Mesenchymal stem cell (in vitro differentiated cells and primary cell): Measurements from ENCODE around the gene PHACTR2.

Source experiments
- DNase-seq: peaks from one replicate; pipeline ENCODE4 v3.0.0-alpha.2; 2013
- H2AFZ ChIP-seq: one replicate; pipeline ENCODE4 v1.6.1; 2013; ENCODE audit warnings: low read depth, mild to moderate bottlenecking, control low read depth, inconsistent platforms, low read length, moderate library complexity
- H2AK5ac ChIP-seq: 2 replicates; pipeline ENCODE4 v1.6.1; 2013; ENCODE audit warnings: low read length, moderate library complexity, mild to moderate bottlenecking, inconsistent platforms; ENCODE audit not compliant: severe bottlenecking
- H2BK120ac ChIP-seq: one replicate; pipeline ENCODE4 v1.6.1; 2013; ENCODE audit warnings: low read depth, mild to moderate bottlenecking, inconsistent platforms, low read length, moderate library complexity
- H2BK12ac ChIP-seq, 2 experiments: one replicate each; pipeline ENCODE4 v1.6.1; 2013; ENCODE audit warnings: inconsistent platforms in 2 of 2, low read length in 2 of 2, mild to moderate bottlenecking in 2 of 2, moderate library complexity in 2 of 2, control low read depth in 1 of 2
- H2BK15ac ChIP-seq: one replicate; pipeline ENCODE4 v1.6.1; 2013; ENCODE audit warnings: mild to moderate bottlenecking, low read depth, inconsistent platforms; ENCODE audit not compliant: poor library complexity, severe bottlenecking
- H2BK5ac ChIP-seq: 2 replicates; pipeline ENCODE4 v1.6.1; 2013; ENCODE audit warnings: low read depth, mild to moderate bottlenecking, low read length, control low read depth, inconsistent platforms; ENCODE audit not compliant: poor library complexity, severe bottlenecking
- H3K14ac ChIP-seq, 2 experiments: one replicate each; pipeline ENCODE4 v1.6.1; 2013; ENCODE audit warnings: inconsistent platforms in 2 of 2, low read length in 2 of 2, control low read depth in 1 of 2, mild to moderate bottlenecking in 1 of 2, moderate library complexity in 1 of 2
- H3K18ac ChIP-seq, 2 experiments: one replicate each; pipeline ENCODE4 v1.6.1; 2013; ENCODE audit warnings: inconsistent platforms in 2 of 2, low read length in 2 of 2, control low read depth in 1 of 2, low read depth in 1 of 2, mild to moderate bottlenecking in 1 of 2
- H3K23ac ChIP-seq, 2 experiments: one replicate each; pipeline ENCODE4 v1.6.1; 2013; ENCODE audit warnings: inconsistent platforms in 2 of 2, low read length in 2 of 2, mild to moderate bottlenecking in 2 of 2, moderate library complexity in 2 of 2, control low read depth in 1 of 2
- H3K27ac ChIP-seq: 2 replicates; pipeline ENCODE4 v1.5.1; 2013; ENCODE audit warnings: mild to moderate bottlenecking, moderate library complexity, low read length, control low read depth, inconsistent platforms; ENCODE audit not compliant: poor library complexity, severe bottlenecking
- H3K27me3 ChIP-seq, 2 experiments: 2 replicates each; pipeline versions ENCODE4 v1.6.1 to v1.7.0; 2013; ENCODE audit warnings: low read length in 2 of 2, mild to moderate bottlenecking in 2 of 2, moderate library complexity in 2 of 2, control low read depth in 1 of 2, inconsistent platforms in 1 of 2; ENCODE audit not compliant: control insufficient read depth in 1 of 2, insufficient read depth in 1 of 2
- H3K36me3 ChIP-seq, 2 experiments: 2 replicates each; pipeline versions ENCODE4 v1.6.1 to v1.7.0; 2013; ENCODE audit warnings: low read length in 2 of 2, control low read depth in 1 of 2, inconsistent platforms in 1 of 2, low read depth in 1 of 2, mild to moderate bottlenecking in 1 of 2; ENCODE audit not compliant: insufficient read depth in 2 of 2, control insufficient read depth in 1 of 2
- H3K4ac ChIP-seq, 2 experiments: one replicate each; pipeline ENCODE4 v1.6.1; 2013; ENCODE audit warnings: inconsistent platforms in 2 of 2, low read length in 2 of 2, mild to moderate bottlenecking in 2 of 2, moderate library complexity in 2 of 2, control low read depth in 1 of 2, low read depth in 1 of 2
- H3K4me1 ChIP-seq: 2 replicates; pipeline ENCODE4 v1.6.1; 2013; ENCODE audit warnings: low read depth, low read length, control low read depth; ENCODE audit not compliant: control insufficient read depth, insufficient read depth
- H3K4me2 ChIP-seq: 2 replicates; pipeline ENCODE4 v1.6.1; 2013; ENCODE audit warnings: low read length, mild to moderate bottlenecking, inconsistent platforms; ENCODE audit not compliant: poor library complexity, severe bottlenecking
- H3K4me3 ChIP-seq, 2 experiments: 2 replicates each; pipeline versions ENCODE4 v1.5.1 to v1.7.0; 2013; ENCODE audit warnings: low read length in 2 of 2, mild to moderate bottlenecking in 2 of 2, control low read depth in 1 of 2, low read depth in 1 of 2; ENCODE audit not compliant: insufficient read depth in 1 of 2
- H3K79me1 ChIP-seq: replicated peaks from 2 replicates; pipeline ENCODE4 v1.6.1; 2013; ENCODE audit warnings: mild to moderate bottlenecking, control low read depth, low read length, inconsistent platforms; ENCODE audit not compliant: poor library complexity, severe bottlenecking
- H3K9ac ChIP-seq: 2 replicates; pipeline ENCODE4 v1.7.0; 2013; ENCODE audit warnings: mild to moderate bottlenecking, low read length, moderate library complexity
- H3K9me3 ChIP-seq: 2 replicates; pipeline ENCODE4 v1.7.0; 2013; ENCODE audit warnings: mild to moderate bottlenecking, low read length; ENCODE audit not compliant: control insufficient read depth
- H4K8ac ChIP-seq: one replicate; pipeline ENCODE4 v1.6.1; 2013; ENCODE audit warnings: inconsistent platforms, mild to moderate bottlenecking, low read length, moderate library complexity
- H4K91ac ChIP-seq: one replicate; pipeline ENCODE4 v1.6.1; 2013; ENCODE audit warnings: mild to moderate bottlenecking, low read length, inconsistent platforms
- WGBS: methylation state at CpG from one replicate; pipeline ENCODE4 v1.1.7; 2013; ENCODE audit warnings: mixed read lengths; 5-methylcytosine and 5-hydroxymethylcytosine counted together

Gene PHACTR2

GRCh38 chr6:143765422-143766184, 87.8 kb downstream of the PHACTR2 start:
- Histone ChIP-seq H4K91ac (no peak overlapping the region), H3K4me3 (no peak overlapping the region), H3K36me3 (peaks cover 6 to 62% of the 10 kb centered on the region in 2 experiments), H3K14ac (no peak overlapping the region), H2BK5ac (no peak overlapping the region), H3K9ac (no peak overlapping the region), H2BK120ac (no peak overlapping the region), H2BK12ac (peak overlapping the region in 1 of 2 experiments; percentile 31), H2AFZ (no peak overlapping the region), H3K18ac (no peak overlapping the region), H3K79me1 (peaks cover 2% of the 10 kb centered on the region), H3K27me3 (no peaks in the 10 kb centered on the region), H3K23ac (no peak overlapping the region), H2BK15ac (no peak overlapping the region), H2AK5ac (no peak overlapping the region), H3K4ac (no peak overlapping the region), H3K27ac (no peak overlapping the region), H4K8ac (no peak overlapping the region), H3K4me2 (no peak overlapping the region), H3K9me3 (no peaks in the 10 kb centered on the region), H3K4me1 (no peaks in the 10 kb centered on the region)
- WGBS: 95% methylated on average over 5 of the region's 8 CpGs
- no peak for DNase-seq

GRCh38 chr6:143766185-143766553, 88.4 kb downstream of the PHACTR2 start:
- no peak overlapping the region for H3K4me3 ChIP-seq
- no peak overlapping the region for H3K4me2 ChIP-seq
- DNase-seq: no peak
- WGBS: 100% methylated on average over 1 of the region's 1 CpG
- H3K9ac ChIP-seq: no peak overlapping the region
- no peak overlapping the region for H4K8ac ChIP-seq
- H3K4ac ChIP-seq: no peak overlapping the region
- no peak overlapping the region for H3K23ac ChIP-seq
- H3K4me1 ChIP-seq: no peaks in the 10 kb centered on the region
- H3K27ac ChIP-seq: no peak overlapping the region
- no peaks in the 10 kb centered on the region for H3K27me3 ChIP-seq
- no peaks in the 10 kb centered on the region for H3K9me3 ChIP-seq
- H2AFZ ChIP-seq: no peak overlapping the region
- H2BK12ac ChIP-seq: no peak overlapping the region
- no peak overlapping the region for H2AK5ac ChIP-seq
- H2BK120ac ChIP-seq: no peak overlapping the region
- no peak overlapping the region for H4K91ac ChIP-seq
- H2BK5ac ChIP-seq: no peak overlapping the region
- H3K14ac ChIP-seq: no peak overlapping the region
- peaks cover 2% of the 10 kb centered on the region for H3K79me1 ChIP-seq
- H3K36me3 ChIP-seq: peaks cover 6 to 56% of the 10 kb centered on the region in 2 experiments
- no peak overlapping the region for H2BK15ac ChIP-seq
- H3K18ac ChIP-seq: no peak overlapping the region

- Histone ChIP-seq H3K4ac (no peak overlapping the region), H2BK12ac (no peak overlapping the region), H3K14ac (no peak overlapping the region), H3K9me3 (no peaks in the 10 kb centered on the region), H2BK120ac (no peak overlapping the region), H2BK15ac (no peak overlapping the region), H3K27me3 (no peaks in the 10 kb centered on the region), H3K79me1 (no peaks in the 10 kb centered on the region), H4K8ac (no peak overlapping the region), H3K27ac (no peak overlapping the region), H4K91ac (no peak overlapping the region), H3K18ac (no peak overlapping the region), H3K36me3 (peaks cover 6 to 55% of the 10 kb centered on the region in 2 experiments), H2AFZ (no peak overlapping the region), H2AK5ac (no peak overlapping the region), H3K4me3 (no peak overlapping the region), H3K23ac (no peak overlapping the region), H3K4me2 (no peak overlapping the region), H3K9ac (no peak overlapping the region), H2BK5ac (no peak overlapping the region), H3K4me1 (no peaks in the 10 kb centered on the region)
- 98% methylated on average over 1 of the region's 2 CpGs for WGBS
- DNase-seq: no peak
These were observed 89.7 kb downstream of the PHACTR2 start for GRCh38 chr6:143767433-143767832.

GRCh38 chr6:143772116-143773086, 94.6 kb downstream of the PHACTR2 start:
- peaks cover 10 to 50% of the 10 kb centered on the region in 2 experiments for H3K36me3 ChIP-seq
- H4K8ac ChIP-seq: no peak overlapping the region
- no peaks in the 10 kb centered on the region for H3K27me3 ChIP-seq
- H3K4me1 ChIP-seq: no peaks in the 10 kb centered on the region
- no peak overlapping the region for H3K18ac ChIP-seq
- WGBS: 95% methylated on average over 15 of the region's 16 CpGs
- no peaks in the 10 kb centered on the region for H3K79me1 ChIP-seq
- H2AFZ ChIP-seq: no peak overlapping the region
- no peak overlapping the region for H3K23ac ChIP-seq
- no peaks in the 10 kb centered on the region for H3K9me3 ChIP-seq
- peak overlapping the region in 1 of 2 experiments; percentile 17 for H3K4me3 ChIP-seq
- H2BK120ac ChIP-seq: no peak overlapping the region
- H2AK5ac ChIP-seq: no peak overlapping the region
- H3K27ac ChIP-seq: no peak overlapping the region
- H4K91ac ChIP-seq: no peak overlapping the region
- H3K4me2 ChIP-seq: no peak overlapping the region
- H2BK12ac ChIP-seq: no peak overlapping the region
- H2BK5ac ChIP-seq: no peak overlapping the region
- no peak overlapping the region for H2BK15ac ChIP-seq
- no peak overlapping the region for H3K14ac ChIP-seq
- H3K9ac ChIP-seq: peak overlapping the region; percentile 69
- no peak for DNase-seq
- no peak overlapping the region for H3K4ac ChIP-seq
